OCI-LY1 (cell line): ENCODE measurements around the gene FRY.

Experiments used
- H2AFZ ChIP-seq: fragments of 200-600 bp; sonication (generic), shearing (Covaris generic); 2 replicates; pipeline ENCODE4 v1.6.0; 2014; ENCODE audit warnings: antibody characterized with exemption, mild to moderate bottlenecking, low read length
- H3F3A ChIP-seq: fragments of 200-600 bp; sonication (generic), shearing (Covaris generic); 2 replicates; pipeline ENCODE4 v1.6.0; 2014; ENCODE audit warnings: mild to moderate bottlenecking, antibody characterized with exemption, low read length, moderate library complexity; ENCODE audit not compliant: insufficient read depth
- H3K27ac ChIP-seq: fragments of 200-600 bp; sonication (generic); 2 replicates; pipeline ENCODE4 v1.5.1; 2014; ENCODE audit warnings: low read length, mixed run types, mild to moderate bottlenecking, low read depth; ENCODE audit not compliant: poor library complexity, severe bottlenecking
- H3K27me3 ChIP-seq: fragments of 200-600 bp; sonication (generic); 2 replicates; pipeline ENCODE4 v1.6.0; 2014; ENCODE audit warnings: antibody characterized with exemption, mild to moderate bottlenecking, low read length, moderate library complexity; ENCODE audit not compliant: insufficient read depth
- H3K36me3 ChIP-seq: fragments of 200-600 bp; sonication (generic); 2 replicates; pipeline ENCODE4 v1.6.1; 2014; ENCODE audit warnings: mild to moderate bottlenecking, antibody characterized with exemption, low read length, moderate library complexity, mixed read lengths; ENCODE audit not compliant: insufficient read depth
- H3K4me1 ChIP-seq: fragments of 200-600 bp; sonication (generic); 2 replicates; pipeline ENCODE4 v1.5.1; 2014; ENCODE audit warnings: mild to moderate bottlenecking, low read length, moderate library complexity; ENCODE audit not compliant: insufficient read depth, severe bottlenecking
- H3K4me2 ChIP-seq: fragments of 200-600 bp; sonication (generic), shearing (Covaris generic); 2 replicates; pipeline ENCODE4 v1.6.1; 2014; ENCODE audit warnings: low read length
- H3K4me3 ChIP-seq: fragments of 200-600 bp; sonication (generic); 2 replicates; pipeline ENCODE4 v1.5.1; 2014; ENCODE audit warnings: low read length, low read depth, mild to moderate bottlenecking, mixed read lengths; ENCODE audit not compliant: poor library complexity, severe bottlenecking
- H3K79me2 ChIP-seq: fragments of 200-600 bp; shearing (Covaris generic); 2 replicates; pipeline ENCODE4 v1.6.1; 2016; ENCODE audit warnings: mixed run types, low read length, mixed read lengths; ENCODE audit not compliant: insufficient read depth
- H3K9ac ChIP-seq: fragments of 200-600 bp; sonication (generic), shearing (Covaris generic); 2 replicates; pipeline ENCODE4 v1.6.1; 2014; ENCODE audit warnings: mild to moderate bottlenecking, low read length, mixed read lengths
- H3K9me2 ChIP-seq: fragments of 200-600 bp; sonication (generic), shearing (Covaris generic); 2 replicates; pipeline ENCODE4 v1.6.1; 2014; ENCODE audit warnings: low read depth, mild to moderate bottlenecking, low read length, mixed read lengths
- H3K9me3 ChIP-seq: fragments of 200-600 bp; shearing (Covaris generic); 2 replicates; pipeline ENCODE4 v1.6.1; 2014; ENCODE audit warnings: low read length, mixed read lengths
- H4K20me1 ChIP-seq: fragments of 200-600 bp; sonication (generic), shearing (Covaris generic); 2 replicates; pipeline ENCODE4 v1.6.0; 2016; ENCODE audit warnings: mild to moderate bottlenecking, low read length; ENCODE audit not compliant: insufficient read depth
- EZH2 ChIP-seq: fragments of 200-600 bp; sonication (generic), shearing (Covaris generic); IDR thresholded peaks from 2 replicates; pipeline ENCODE4 v1.8.0; 2017; ENCODE audit warnings: borderline replicate concordance, mixed run types, mild to moderate bottlenecking, antibody characterized with exemption, low read length, moderate library complexity, mixed read lengths
- TF ChIP-seq, protein P1 (sequence below): fragments of 200-600 bp; sonication (generic), shearing (Covaris generic); IDR thresholded peaks from 2 replicates; pipeline ENCODE4 v1.5.1; 2017; ENCODE audit warnings: mild to moderate bottlenecking, antibody characterized with exemption, low read length, moderate library complexity, mixed read lengths

Gene FRY

DNA sequence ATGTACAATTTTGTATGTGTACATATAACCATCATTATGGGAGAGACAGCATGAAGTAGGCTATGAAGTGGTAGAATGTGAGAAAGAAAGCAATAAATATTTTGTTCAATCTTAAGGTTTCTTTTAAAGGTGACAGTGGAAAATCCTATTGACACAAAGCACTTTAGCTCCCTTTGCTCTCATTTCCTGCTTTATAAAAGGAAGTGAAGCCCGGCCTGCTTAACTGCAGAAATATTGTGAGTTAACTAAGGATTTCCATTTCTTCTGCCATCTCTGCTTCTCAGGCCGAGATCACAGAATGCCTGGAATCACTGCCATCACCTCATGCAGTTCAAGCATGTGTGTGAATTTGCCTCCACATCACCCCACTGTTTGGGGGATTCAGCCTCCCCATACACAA, 83.5 kb downstream of the FRY start:
- no peaks in the 10 kb centered on the region for H3F3A ChIP-seq
- TF ChIP-seq, protein P1, sequence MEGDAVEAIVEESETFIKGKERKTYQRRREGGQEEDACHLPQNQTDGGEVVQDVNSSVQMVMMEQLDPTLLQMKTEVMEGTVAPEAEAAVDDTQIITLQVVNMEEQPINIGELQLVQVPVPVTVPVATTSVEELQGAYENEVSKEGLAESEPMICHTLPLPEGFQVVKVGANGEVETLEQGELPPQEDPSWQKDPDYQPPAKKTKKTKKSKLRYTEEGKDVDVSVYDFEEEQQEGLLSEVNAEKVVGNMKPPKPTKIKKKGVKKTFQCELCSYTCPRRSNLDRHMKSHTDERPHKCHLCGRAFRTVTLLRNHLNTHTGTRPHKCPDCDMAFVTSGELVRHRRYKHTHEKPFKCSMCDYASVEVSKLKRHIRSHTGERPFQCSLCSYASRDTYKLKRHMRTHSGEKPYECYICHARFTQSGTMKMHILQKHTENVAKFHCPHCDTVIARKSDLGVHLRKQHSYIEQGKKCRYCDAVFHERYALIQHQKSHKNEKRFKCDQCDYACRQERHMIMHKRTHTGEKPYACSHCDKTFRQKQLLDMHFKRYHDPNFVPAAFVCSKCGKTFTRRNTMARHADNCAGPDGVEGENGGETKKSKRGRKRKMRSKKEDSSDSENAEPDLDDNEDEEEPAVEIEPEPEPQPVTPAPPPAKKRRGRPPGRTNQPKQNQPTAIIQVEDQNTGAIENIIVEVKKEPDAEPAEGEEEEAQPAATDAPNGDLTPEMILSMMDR = no peak
- TF ChIP-seq EZH2 = no peak
- no peak overlapping the region for H3K9ac ChIP-seq
- no peak overlapping the region for H3K4me2 ChIP-seq
- H3K27ac ChIP-seq = no peak overlapping the region
- H4K20me1 ChIP-seq = no peaks in the 10 kb centered on the region
- H3K36me3 ChIP-seq = no peaks in the 10 kb centered on the region
- H3K27me3 ChIP-seq = no peaks in the 10 kb centered on the region
- no peaks in the 10 kb centered on the region for H3K9me2 ChIP-seq
- no peaks in the 10 kb centered on the region for H3K4me1 ChIP-seq
- no peaks in the 10 kb centered on the region for H3K9me3 ChIP-seq
- no peak overlapping the region for H3K4me3 ChIP-seq
- H3K79me2 ChIP-seq = no peaks in the 10 kb centered on the region
- H2AFZ ChIP-seq = no peak overlapping the region

DNA sequence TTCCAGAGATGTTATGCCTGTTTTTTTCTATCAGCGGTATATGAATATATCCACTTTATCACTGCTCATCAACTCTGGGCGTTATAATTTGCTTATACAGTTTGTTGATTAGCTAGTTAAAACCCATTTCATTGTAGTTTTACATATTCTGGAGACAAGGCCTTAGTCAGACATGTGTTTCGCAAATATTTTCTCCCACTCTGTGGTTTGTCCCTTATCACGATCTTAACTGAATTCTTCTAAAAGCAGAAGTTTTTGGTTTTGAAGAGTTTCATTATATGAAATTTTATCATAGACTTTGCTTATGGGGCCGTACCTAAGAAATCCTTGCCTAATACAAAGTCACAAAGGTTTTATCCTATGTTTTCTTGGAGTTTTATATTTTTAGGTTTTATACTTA, 84.6 kb downstream of the FRY start:
- no peaks in the 10 kb centered on the region for H3K4me1 ChIP-seq

DNA sequence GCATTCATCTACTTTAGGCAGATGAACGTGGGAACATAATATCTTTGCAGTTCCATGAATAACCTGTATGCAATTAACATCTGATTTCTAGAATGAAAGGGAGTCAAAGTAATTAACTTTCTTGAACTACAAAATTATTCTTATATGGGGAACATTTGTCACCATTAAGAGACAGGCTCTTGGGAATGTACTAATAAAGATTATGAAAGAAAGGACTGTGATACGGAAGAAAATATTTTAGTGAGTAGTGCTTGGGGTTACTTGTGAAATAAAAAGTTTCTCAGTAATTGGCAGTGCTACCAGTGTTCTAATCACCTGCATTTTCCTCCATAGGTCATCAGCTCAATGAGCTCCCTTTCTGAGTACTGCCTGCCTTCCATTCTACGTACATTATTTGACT, 85.4 kb downstream of the FRY start:
- no peaks in the 10 kb centered on the region for H3K27me3 ChIP-seq
- no peak overlapping the region for H3K4me3 ChIP-seq
- TF ChIP-seq, protein P1 = no peak
- TF ChIP-seq EZH2 = no peak
- no peaks in the 10 kb centered on the region for H3K9me3 ChIP-seq
- no peaks in the 10 kb centered on the region for H3F3A ChIP-seq
- H3K4me1 ChIP-seq = no peaks in the 10 kb centered on the region
- H3K79me2 ChIP-seq = no peaks in the 10 kb centered on the region
- H3K36me3 ChIP-seq = no peaks in the 10 kb centered on the region
- H3K4me2 ChIP-seq = no peak overlapping the region
- H3K27ac ChIP-seq = no peak overlapping the region
- no peak overlapping the region for H2AFZ ChIP-seq
- no peak overlapping the region for H3K9ac ChIP-seq
- no peaks in the 10 kb centered on the region for H3K9me2 ChIP-seq
- H4K20me1 ChIP-seq = no peaks in the 10 kb centered on the region

More for the DNA sequence above, 84.6 kb downstream of the FRY start:
- H3K4me3 ChIP-seq = no peak overlapping the region
- no peak for TF ChIP-seq EZH2
- TF ChIP-seq, protein P1 = no peak
- no peaks in the 10 kb centered on the region for H3K9me3 ChIP-seq
- no peaks in the 10 kb centered on the region for H4K20me1 ChIP-seq
- H3K4me2 ChIP-seq = no peak overlapping the region
- H2AFZ ChIP-seq = no peak overlapping the region
- no peaks in the 10 kb centered on the region for H3K79me2 ChIP-seq
- no peak overlapping the region for H3K27ac ChIP-seq
- no peaks in the 10 kb centered on the region for H3K27me3 ChIP-seq
- no peaks in the 10 kb centered on the region for H3F3A ChIP-seq
- no peaks in the 10 kb centered on the region for H3K9me2 ChIP-seq
- H3K36me3 ChIP-seq = no peaks in the 10 kb centered on the region
- no peak overlapping the region for H3K9ac ChIP-seq
